HepG2 (cell line): Measurements from ENCODE around the gene CERS4. TPM values are rescaled to one million over a fixed set of nuclear protein-coding genes. Genes with fewer than 3 reads are reported as not detected.

Source experiments
- BORCS8-MEF2B ChIP-seq: sonication (generic); formaldehyde crosslinking; IDR thresholded peaks from 2 replicates; pipeline ENCODE4 v1.8.0; 2022; ENCODE audit warnings: mild to moderate bottlenecking, missing genetic modification reagents
- CAMTA2 ChIP-seq: sonication (generic); formaldehyde crosslinking; IDR thresholded peaks from 2 replicates; pipeline ENCODE4 v1.4.0; 2020; ENCODE audit warnings: mild to moderate bottlenecking, missing genetic modification reagents, borderline replicate concordance
- ESRRA ChIP-seq: sonication (generic); formaldehyde crosslinking; IDR thresholded peaks from 2 replicates; pipeline ENCODE4 v1.5.1; 2020; ENCODE audit warnings: mild to moderate bottlenecking, low read depth, missing genetic modification reagents
- FOXK1 ChIP-seq: sonication (generic); formaldehyde crosslinking; IDR thresholded peaks from 2 replicates; pipeline ENCODE4 v1.4.0; 2020; ENCODE audit warnings: low read depth, missing genetic modification reagents, borderline replicate concordance
- HNF1A ChIP-seq, 2 experiments: sonication (generic) in 1 of 2; formaldehyde crosslinking in 1 of 2; IDR thresholded peaks; 2 replicates each; pipeline versions ENCODE4 v1.4.0 to v1.6.1; 2016 to 2020; ENCODE audit warnings: borderline replicate concordance in 1 of 2, low read depth in 1 of 2, mild to moderate bottlenecking in 1 of 2, missing genetic modification reagents in 1 of 2
- HOXA5 ChIP-seq: sonication (generic); formaldehyde crosslinking; IDR thresholded peaks from 2 replicates; pipeline ENCODE4 v1.4.0; 2020; ENCODE audit warnings: missing genetic modification reagents
- KAT8 ChIP-seq: IDR thresholded peaks from 2 replicates; pipeline ENCODE4 v1.6.1; 2016; ENCODE audit warnings: missing genetic modification reagents, missing compliant biosample characterization
- MED1 ChIP-seq: sonication (generic); formaldehyde crosslinking; IDR thresholded peaks from 2 replicates; pipeline ENCODE4 v1.4.0; 2020; ENCODE audit warnings: missing genetic modification reagents
- MEIS2 ChIP-seq: sonication (generic); formaldehyde crosslinking; IDR thresholded peaks from 2 replicates; pipeline ENCODE4 v1.9.0; 2021; ENCODE audit warnings: mild to moderate bottlenecking, missing genetic modification reagents
- MIER3 ChIP-seq: IDR thresholded peaks from 2 replicates; pipeline ENCODE4 v1.6.1; 2016; ENCODE audit warnings: missing compliant biosample characterization, borderline replicate concordance
- PHF5A ChIP-seq: IDR thresholded peaks from one replicate; pipeline ENCODE4 v1.6.1; 2018; ENCODE audit warnings: low read depth, missing genetic modification reagents; ENCODE audit not compliant: unreplicated experiment
- RAD21 ChIP-seq: fragments of 450-650 bp; formaldehyde crosslinking; IDR thresholded peaks from 2 replicates; pipeline ENCODE4 v1.5.0; 2020; ENCODE audit warnings: mild to moderate bottlenecking
- RBAK ChIP-seq: sonication (generic); formaldehyde crosslinking; IDR thresholded peaks from 2 replicates; pipeline ENCODE4 v1.5.1; 2020; ENCODE audit warnings: mild to moderate bottlenecking, missing genetic modification reagents
- SIX1 ChIP-seq: sonication (generic); formaldehyde crosslinking; IDR thresholded peaks from 2 replicates; pipeline ENCODE4 v1.4.0; 2020; ENCODE audit warnings: missing genetic modification reagents, borderline replicate concordance
- TAF15 ChIP-seq: fragments of 200-400 bp; formaldehyde crosslinking; IDR thresholded peaks from one replicate; pipeline ENCODE4 v1.6.1; 2018; ENCODE audit warnings: mild to moderate bottlenecking, low read depth, low read length; ENCODE audit not compliant: poor library complexity, severe bottlenecking
- ZNF296 ChIP-seq: sonication (generic); formaldehyde crosslinking; conservative IDR thresholded peaks from 2 replicates; pipeline ENCODE4 v1.5.0; 2020; ENCODE audit warnings: mild to moderate bottlenecking, missing genetic modification reagents
- ZNF317 ChIP-seq: sonication (generic); formaldehyde crosslinking; IDR thresholded peaks from 2 replicates; pipeline ENCODE4 v1.5.0; 2020; ENCODE audit warnings: mild to moderate bottlenecking, missing genetic modification reagents
- ZSCAN20 ChIP-seq: sonication (generic); formaldehyde crosslinking; IDR thresholded peaks from 2 replicates; pipeline ENCODE4 v1.4.0; 2020; ENCODE audit warnings: missing genetic modification reagents, mild to moderate bottlenecking, borderline replicate concordance
- ZSCAN5A ChIP-seq: sonication (generic); formaldehyde crosslinking; IDR thresholded peaks from 2 replicates; pipeline ENCODE4 v1.8.0; 2022; ENCODE audit warnings: mild to moderate bottlenecking, missing genetic modification reagents, borderline replicate concordance
- polyA plus RNA-seq, 8 experiments: library from polyadenylated mRNA; depleted of rRNA in 3 of 8; stranded (reverse) in 7 of 8; unstranded in 1 of 8; fragments of >200 nt; fragmentation: Illumina TruSeq in 4 of 8; extraction: Trizol in 4 of 8; gene quantifications; 2 replicates each; pipeline versions ENCODE4 v1.2.1 to v1.2.3, GENCODE V29; 2011 to 2016; ENCODE audit warnings: low read depth in 4 of 8, missing spikeins in 1 of 8, mixed read lengths in 1 of 8; ENCODE audit not compliant: insufficient read depth in 1 of 8
- total RNA-seq, 5 experiments: library from RNA; depleted of rRNA; stranded (reverse); fragments of >200 nt; fragmentation: Illumina TruSeq; extraction: Trizol; gene quantifications; 2 replicates each; pipeline ENCODE4 v1.2.3, GENCODE V29; 2016; ENCODE audit warnings: low read depth in 1 of 5
- TF ChIP-seq, protein P1 (sequence below): sonication (generic); formaldehyde crosslinking; IDR thresholded peaks from 2 replicates; pipeline ENCODE4; 2020; ENCODE audit warnings: missing genetic modification reagents, mild to moderate bottlenecking, borderline replicate concordance

CERS4 gene
- total and polyA plus RNA-seq, 2 of the 13 experiments (the other 11 are each of a cell fraction or from before 2014, with no cell fraction given): 74.7 to 83.5 TPM

DNA sequence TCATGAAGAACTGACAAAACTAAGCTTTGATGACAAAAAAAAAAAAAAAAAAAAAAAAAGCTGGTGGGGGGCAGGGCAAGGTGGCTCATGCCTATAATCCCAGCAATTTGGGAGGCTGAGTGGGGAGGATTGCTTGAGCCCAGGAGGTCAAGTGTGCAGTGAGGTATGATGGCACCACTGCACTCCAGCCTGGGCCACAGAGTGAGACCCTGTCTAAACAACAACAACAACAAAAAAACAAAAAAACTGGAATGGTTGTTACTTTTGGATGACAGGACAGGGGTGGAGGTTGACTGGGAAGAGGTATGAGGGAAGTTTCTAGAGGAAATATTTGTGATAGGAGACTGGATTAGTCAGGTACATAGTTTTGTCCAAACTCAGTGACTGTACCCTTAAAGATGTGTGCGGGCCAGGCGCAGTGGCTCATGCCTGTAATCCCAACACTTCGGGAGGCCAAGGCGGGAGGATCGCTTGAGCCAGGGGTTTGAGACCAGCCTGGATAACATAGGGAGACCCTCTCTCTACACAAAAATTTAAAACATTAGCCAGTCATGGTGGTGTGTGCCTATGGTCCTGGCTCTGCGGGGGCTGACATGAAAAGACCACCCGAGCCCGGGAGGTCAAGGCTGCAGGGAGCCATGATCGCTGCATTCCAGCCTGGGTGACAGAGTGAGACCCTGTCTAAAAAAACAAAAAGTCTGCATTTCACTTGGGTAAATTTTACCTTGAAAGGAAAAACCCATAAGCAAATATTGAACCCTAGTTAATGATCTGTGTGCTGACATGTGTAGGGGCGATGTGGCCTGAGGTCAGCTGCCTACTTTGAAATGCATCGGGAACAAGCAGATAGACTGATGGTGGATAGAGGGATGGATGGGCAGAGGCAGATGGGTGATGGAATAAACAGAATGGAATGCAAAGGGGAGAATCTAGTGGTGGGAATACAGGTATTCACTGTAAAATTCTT, 37.0 kb downstream of the CERS4 start (continued):
- peak; percentile 51; the same call in 1 of the 2 replicates for TF ChIP-seq ESRRA (CRISPR knock-in tag)
- peak; percentile 43; the same call in 1 of the 2 replicates for TF ChIP-seq KAT8 (CRISPR knock-in tag)
- TF ChIP-seq RAD21 (CRISPR knock-in tag): no peak
- peak; percentile 95 for TF ChIP-seq HNF1A (IDR thresholded peaks at IDR 0.05; ENCODE audit: low read depth)
- peak; percentile 99 for TF ChIP-seq HNF1A (CRISPR knock-in tag; IDR thresholded peaks at IDR 0.05; ENCODE audit: borderline replicate concordance)
- no peak for TF ChIP-seq ZSCAN20 (CRISPR knock-in tag)
- 0 out of 2 replicates have a peak, but pooled peaks have one; percentile 8 for TF ChIP-seq HOXA5 (CRISPR knock-in tag)
- no peak for TF ChIP-seq CAMTA2 (CRISPR knock-in tag)
- TF ChIP-seq, protein P1, sequence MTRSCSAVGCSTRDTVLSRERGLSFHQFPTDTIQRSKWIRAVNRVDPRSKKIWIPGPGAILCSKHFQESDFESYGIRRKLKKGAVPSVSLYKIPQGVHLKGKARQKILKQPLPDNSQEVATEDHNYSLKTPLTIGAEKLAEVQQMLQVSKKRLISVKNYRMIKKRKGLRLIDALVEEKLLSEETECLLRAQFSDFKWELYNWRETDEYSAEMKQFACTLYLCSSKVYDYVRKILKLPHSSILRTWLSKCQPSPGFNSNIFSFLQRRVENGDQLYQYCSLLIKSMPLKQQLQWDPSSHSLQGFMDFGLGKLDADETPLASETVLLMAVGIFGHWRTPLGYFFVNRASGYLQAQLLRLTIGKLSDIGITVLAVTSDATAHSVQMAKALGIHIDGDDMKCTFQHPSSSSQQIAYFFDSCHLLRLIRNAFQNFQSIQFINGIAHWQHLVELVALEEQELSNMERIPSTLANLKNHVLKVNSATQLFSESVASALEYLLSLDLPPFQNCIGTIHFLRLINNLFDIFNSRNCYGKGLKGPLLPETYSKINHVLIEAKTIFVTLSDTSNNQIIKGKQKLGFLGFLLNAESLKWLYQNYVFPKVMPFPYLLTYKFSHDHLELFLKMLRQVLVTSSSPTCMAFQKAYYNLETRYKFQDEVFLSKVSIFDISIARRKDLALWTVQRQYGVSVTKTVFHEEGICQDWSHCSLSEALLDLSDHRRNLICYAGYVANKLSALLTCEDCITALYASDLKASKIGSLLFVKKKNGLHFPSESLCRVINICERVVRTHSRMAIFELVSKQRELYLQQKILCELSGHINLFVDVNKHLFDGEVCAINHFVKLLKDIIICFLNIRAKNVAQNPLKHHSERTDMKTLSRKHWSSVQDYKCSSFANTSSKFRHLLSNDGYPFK (CRISPR knock-in tag): no peak; the same call in 1 of the 2 replicates
- TF ChIP-seq ZNF317 (CRISPR knock-in tag): peak; percentile 92
- TF ChIP-seq SIX1: peak; percentile 89; the same call in 1 of the 2 replicates
- TF ChIP-seq BORCS8-MEF2B (CRISPR knock-in tag): peak; percentile 51; the same call in 1 of the 2 replicates
- peak; percentile 67; the same call in 1 of the 2 replicates for TF ChIP-seq MIER3 (CRISPR knock-in tag)
- TF ChIP-seq PHF5A: peak; percentile 85
- TF ChIP-seq FOXK1 (CRISPR knock-in tag): peak; percentile 56
- TF ChIP-seq RBAK (CRISPR knock-in tag): no peak
- TF ChIP-seq ZSCAN5A: no peak
- TF ChIP-seq TAF15: no peak
- TF ChIP-seq MEIS2 (CRISPR knock-in tag): peak; percentile 84
- TF ChIP-seq MED1 (CRISPR knock-in tag): peak; percentile 91
- TF ChIP-seq ZNF296: no peak
